HEK293 (cell line): ENCODE measurements around the gene CRP.
"Not testable (repeated sequence)": the region's sequence is repeated elsewhere in the genome, so short reads cannot be mapped to it uniquely, and the experiment has no call there.

Experiments used
- CTCF ChIA-PET: fragments of 350-600 bp; formaldehyde crosslinking; extraction: SDS; loops from one replicate; lab custom pipeline; 2021; ENCODE audit warnings: antibody characterized with exemption; lab: Yijun Ruan, JAX
- POLR2A ChIA-PET: fragments of 300-600 bp; formaldehyde crosslinking; extraction: SDS; loops from one replicate; lab custom pipeline; 2020; ENCODE audit warnings: antibody characterized with exemption, inconsistent platforms; lab: Yijun Ruan, JAX
- H3K27ac ChIP-seq: fragments of 200-500 bp; sonication (Bioruptor generic); 2 replicates; pipeline ENCODE4 v1.5.1; 2014; ENCODE audit warnings: low read depth, low read length, control low read depth, inconsistent platforms; ENCODE audit errors: extremely low read depth
- H3K36me3 ChIP-seq, 2 experiments: fragments of 200-500 bp in 1 of 2; sonication (Bioruptor generic) in 1 of 2; 1 replicate in 1 of 2; 2 replicates in 1 of 2; pipeline ENCODE4 v1.5.1; 2014 to 2017; ENCODE audit warnings: inconsistent platforms in 2 of 2, low read length in 2 of 2; ENCODE audit not compliant: control insufficient read depth in 2 of 2, insufficient read depth in 1 of 2
- H3K4me1 ChIP-seq: fragments of 200-500 bp; sonication (Bioruptor generic); 2 replicates; pipeline ENCODE4 v1.5.1; 2014; ENCODE audit warnings: mild to moderate bottlenecking, low read length, inconsistent platforms; ENCODE audit not compliant: control insufficient read depth, insufficient read depth
- H3K4me3 ChIP-seq: 2 replicates; pipeline ENCODE4 v1.5.1; 2011; ENCODE audit warnings: low read depth, mild to moderate bottlenecking, control low read depth, low read length, moderate library complexity
- H3K9me3 ChIP-seq: fragments of 200-500 bp; sonication (Bioruptor generic); 2 replicates; pipeline ENCODE4 v1.5.1; 2014; ENCODE audit warnings: low read depth, low read length, inconsistent platforms; ENCODE audit not compliant: control insufficient read depth, insufficient read depth
- EGR2 ChIP-seq: fragments of 450-650 bp; formaldehyde crosslinking; IDR thresholded peaks from 2 replicates; pipeline ENCODE4 v1.5.1; 2016; ENCODE audit warnings: low read depth, missing biosample characterization, missing genetic modification characterization
- KLF10 ChIP-seq: fragments of 450-650 bp; IDR thresholded peaks from 2 replicates; pipeline ENCODE4 v1.5.1; 2018; ENCODE audit warnings: missing biosample characterization, mild to moderate bottlenecking, missing genetic modification characterization
- PRDM4 ChIP-seq: fragments of 450-650 bp; formaldehyde crosslinking; IDR thresholded peaks from 2 replicates; pipeline ENCODE4 v1.5.1; 2017; ENCODE audit warnings: missing biosample characterization, missing genetic modification characterization
- REPIN1 ChIP-seq: fragments of 450-650 bp; formaldehyde crosslinking; IDR thresholded peaks from 2 replicates; pipeline ENCODE4 v1.5.1; 2017; ENCODE audit warnings: missing biosample characterization, missing genetic modification characterization, low read depth
- SCRT1 ChIP-seq: fragments of 450-650 bp; formaldehyde crosslinking; IDR thresholded peaks from 2 replicates; pipeline ENCODE4 v1.5.1; 2016; ENCODE audit warnings: missing biosample characterization, missing genetic modification characterization, borderline replicate concordance
- SCRT2 ChIP-seq: fragments of 450-650 bp; formaldehyde crosslinking; IDR thresholded peaks from 2 replicates; pipeline ENCODE4 v1.5.1; 2016; ENCODE audit warnings: missing biosample characterization, missing genetic modification characterization
- SETDB1 ChIP-seq: IDR thresholded peaks from one replicate; pipeline ENCODE4 v1.6.1; 2017; ENCODE audit warnings: mild to moderate bottlenecking, low read length, moderate library complexity, mixed read lengths; ENCODE audit not compliant: insufficient read length
- SP2 ChIP-seq: fragments of 450-650 bp; formaldehyde crosslinking; IDR thresholded peaks from 2 replicates; pipeline ENCODE4 v1.5.1; 2016; ENCODE audit warnings: missing biosample characterization, missing genetic modification characterization
- ZFP69B ChIP-seq: fragments of 450-650 bp; formaldehyde crosslinking; IDR thresholded peaks from 2 replicates; pipeline ENCODE4 v1.5.1; 2016; ENCODE audit warnings: missing biosample characterization, missing genetic modification characterization
- ZNF138 ChIP-seq: fragments of 450-650 bp; formaldehyde crosslinking; IDR thresholded peaks from 2 replicates; pipeline ENCODE4 v1.5.1; 2016; ENCODE audit warnings: missing biosample characterization, missing genetic modification characterization, borderline replicate concordance
- ZNF223 ChIP-seq: fragments of 450-650 bp; formaldehyde crosslinking; IDR thresholded peaks from 2 replicates; pipeline ENCODE4 v1.5.1; 2016; ENCODE audit warnings: missing biosample characterization, missing genetic modification characterization
- ZNF248 ChIP-seq: fragments of 450-650 bp; formaldehyde crosslinking; IDR thresholded peaks from 2 replicates; pipeline ENCODE4 v1.5.1; 2017; ENCODE audit warnings: missing biosample characterization, missing genetic modification characterization
- ZNF518A ChIP-seq: fragments of 450-650 bp; formaldehyde crosslinking; conservative IDR thresholded peaks from 2 replicates; pipeline ENCODE4 v1.5.1; 2016; ENCODE audit warnings: low read depth, missing biosample characterization, missing genetic modification characterization
- ZNF624 ChIP-seq: fragments of 450-650 bp; formaldehyde crosslinking; IDR thresholded peaks from 2 replicates; pipeline ENCODE4 v1.5.1; 2017; ENCODE audit warnings: missing biosample characterization, missing genetic modification characterization
- ZNF626 ChIP-seq: fragments of 450-650 bp; sonication (Bioruptor Pico); formaldehyde crosslinking; IDR thresholded peaks from 2 replicates; pipeline ENCODE4 v1.5.1; 2018; ENCODE audit warnings: missing biosample characterization, missing genetic modification characterization, inconsistent platforms
- ZNF670 ChIP-seq: fragments of 450-650 bp; formaldehyde crosslinking; IDR thresholded peaks from 2 replicates; pipeline ENCODE4 v1.5.1; 2016; ENCODE audit warnings: missing biosample characterization, missing genetic modification characterization, low read depth
- ZSCAN16 ChIP-seq: fragments of 450-650 bp; formaldehyde crosslinking; IDR thresholded peaks from 2 replicates; pipeline ENCODE4 v1.5.1; 2016; ENCODE audit warnings: missing biosample characterization, missing genetic modification characterization
- TF ChIP-seq, protein P1 (sequence below): sonication (generic); formaldehyde crosslinking; IDR thresholded peaks from 2 replicates; pipeline ENCODE4 v1.8.1; 2022; ENCODE audit warnings: mild to moderate bottlenecking, moderate library complexity, missing genetic modification reagents

CRP gene

GRCh38 chr1:159737238-159737916 lies 23.0 kb upstream of the CRP start:
- POLR2A ChIA-PET, result no interaction called here
- Histone ChIP-seq H3K4me1 (no peaks in the 10 kb centered on the region), H3K27ac (no peak overlapping the region), H3K4me3 (no peak overlapping the region), H3K36me3 (no peaks in the 10 kb centered on the region), H3K9me3 (no peaks in the 10 kb centered on the region)
- TF ChIP-seq ZFP69B (tag by site-specific recombination) (no peak), ZNF248 (tag by site-specific recombination) (no peak), SCRT2 (tag by site-specific recombination) (no peak), ZNF670 (tag by site-specific recombination) (no peak), PRDM4 (tag by site-specific recombination) (no peak), ZNF223 (tag by site-specific recombination) (no peak), SCRT1 (tag by site-specific recombination) (no peak), SP2 (tag by site-specific recombination) (no peak), KLF10 (tag by site-specific recombination) (no peak), ZNF138 (tag by site-specific recombination) (no peak), ZNF624 (tag by site-specific recombination) (no peak), EGR2 (tag by site-specific recombination) (no peak), REPIN1 (no peak), ZNF518A (tag by site-specific recombination) (no peak), ZSCAN16 (tag by site-specific recombination) (no peak)
- TF ChIP-seq, protein P1, sequence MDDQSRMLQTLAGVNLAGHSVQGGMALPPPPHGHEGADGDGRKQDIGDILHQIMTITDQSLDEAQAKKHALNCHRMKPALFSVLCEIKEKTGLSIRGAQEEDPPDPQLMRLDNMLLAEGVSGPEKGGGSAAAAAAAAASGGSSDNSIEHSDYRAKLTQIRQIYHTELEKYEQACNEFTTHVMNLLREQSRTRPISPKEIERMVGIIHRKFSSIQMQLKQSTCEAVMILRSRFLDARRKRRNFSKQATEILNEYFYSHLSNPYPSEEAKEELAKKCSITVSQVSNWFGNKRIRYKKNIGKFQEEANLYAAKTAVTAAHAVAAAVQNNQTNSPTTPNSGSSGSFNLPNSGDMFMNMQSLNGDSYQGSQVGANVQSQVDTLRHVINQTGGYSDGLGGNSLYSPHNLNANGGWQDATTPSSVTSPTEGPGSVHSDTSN, result no peak
- CTCF ChIA-PET, result interaction anchor here (0.7 to 0.9 kb wide), 2 partner anchors 43 to 99 kb away, joined by 3 to 4 read pairs; partner anchors contain the start of gene DUSP23

- H3K27ac ChIP-seq, H3K36me3 ChIP-seq, H3K4me1 ChIP-seq, H3K9me3 ChIP-seq, POLR2A ChIA-PET, H3K4me3 ChIP-seq, CTCF ChIA-PET: not testable (repeated sequence)
- peak; percentile 19 for TF ChIP-seq SETDB1
- peak; percentile 59; the same call in 1 of the 2 replicates for TF ChIP-seq ZNF626 (tag by site-specific recombination)
Observed at GRCh38 chr1:159723188-159723587, 8.8 kb upstream of the CRP start.
